K562 (cell line): Measurements from ENCODE around the gene LY6G6F. TPM values are rescaled to one million over a fixed set of nuclear protein-coding genes. Genes with fewer than 3 reads are reported as not detected.

Experiments
- CBX1 ChIP-seq: sonication (generic); IDR thresholded peaks from 2 replicates; pipeline ENCODE4 v1.6.1; 2016; ENCODE audit warnings: antibody characterized with exemption, low read depth, mild to moderate bottlenecking
- CUX1 ChIP-seq: fragments of 200-800 bp; sonication (Bioruptor generic); IDR thresholded peaks from 2 replicates; pipeline ENCODE4 v1.6.1; 2016; ENCODE audit warnings: missing genetic modification characterization, missing compliant biosample characterization
- FOSL1 ChIP-seq: fragments of 200-800 bp; sonication (Bioruptor generic); conservative IDR thresholded peaks from 2 replicates; pipeline ENCODE4 v1.6.1; 2016; ENCODE audit warnings: missing genetic modification characterization, missing compliant biosample characterization
- FOXJ2 ChIP-seq: fragments of 200-800 bp; sonication (Bioruptor generic); IDR thresholded peaks from 2 replicates; pipeline ENCODE4 v1.6.1; 2016; ENCODE audit warnings: missing genetic modification characterization, missing compliant biosample characterization
- GTF2F1 ChIP-seq: IDR thresholded peaks from 2 replicates; pipeline ENCODE4 v1.6.1; 2011; ENCODE audit warnings: low read depth, low read length, improper control_type of control experiment
- HMGN3 ChIP-seq: IDR thresholded peaks from 2 replicates; pipeline ENCODE4 v1.6.1; 2011; ENCODE audit warnings: borderline replicate concordance, low read depth, mild to moderate bottlenecking, mixed read lengths, low read length; ENCODE audit not compliant: insufficient read length; ENCODE audit errors: extremely low read depth
- MAFF ChIP-seq: IDR thresholded peaks from 2 replicates; pipeline ENCODE4 v1.6.1; 2012; ENCODE audit warnings: low read length, improper control_type of control experiment
- MAFG ChIP-seq: fragments of 450-650 bp; conservative IDR thresholded peaks from 2 replicates; pipeline ENCODE4 v1.6.1; 2016; ENCODE audit warnings: missing genetic modification characterization, missing compliant biosample characterization
- NR2F6 ChIP-seq: fragments of 450-650 bp; formaldehyde crosslinking; IDR thresholded peaks from 2 replicates; pipeline ENCODE4 v1.4.0; 2020; ENCODE audit warnings: mild to moderate bottlenecking
- OTX1 ChIP-seq: fragments of 450-650 bp; formaldehyde crosslinking; IDR thresholded peaks from 2 replicates; pipeline ENCODE4 v1.4.0; 2022; ENCODE audit warnings: mild to moderate bottlenecking
- SRSF3 ChIP-seq: fragments of 200-400 bp; formaldehyde crosslinking; IDR thresholded peaks from 2 replicates; pipeline ENCODE4 v1.6.1; 2016; ENCODE audit warnings: mild to moderate bottlenecking, low read length, moderate library complexity; ENCODE audit not compliant: insufficient read depth
- TEAD1 ChIP-seq, 2 experiments: fragments of 450-650 bp in 1 of 2; sonication (generic) in 1 of 2; formaldehyde crosslinking; IDR thresholded peaks; 2 replicates each; pipeline versions ENCODE4 v1.4.0 to v1.8.0; 2020 to 2022; ENCODE audit warnings: mild to moderate bottlenecking in 2 of 2, missing genetic modification reagents in 1 of 2
- ZNF263 ChIP-seq: sonication (generic); formaldehyde crosslinking; IDR thresholded peaks from 2 replicates; pipeline ENCODE4 v1.8.0; 2022; ENCODE audit warnings: mild to moderate bottlenecking, missing genetic modification reagents, borderline replicate concordance
- ZNF280B ChIP-seq: fragments of 250-450 bp; sonication (Bioruptor Pico); IDR thresholded peaks from 2 replicates; pipeline ENCODE4 v1.5.1; 2021; ENCODE audit warnings: mild to moderate bottlenecking
- ZNF311 ChIP-seq: fragments of 250-450 bp; sonication (Bioruptor Pico); IDR thresholded peaks from 2 replicates; pipeline ENCODE4 v1.4.0; 2020; ENCODE audit warnings: mild to moderate bottlenecking, moderate library complexity
- ZNF316 ChIP-seq: fragments of 450-650 bp; IDR thresholded peaks from 2 replicates; pipeline ENCODE4 v1.6.1; 2016
- ZNF41 ChIP-seq: fragments of 250-450 bp; sonication (Bioruptor Pico); conservative IDR thresholded peaks from 2 replicates; pipeline ENCODE4 v1.4.0; 2020; ENCODE audit warnings: mild to moderate bottlenecking
- ZNF830 ChIP-seq: fragments of 250-450 bp; sonication (Bioruptor Pico); IDR thresholded peaks from 2 replicates; pipeline ENCODE4 v1.5.0; 2021; ENCODE audit warnings: mild to moderate bottlenecking
- polyA plus RNA-seq, 8 experiments: library from polyadenylated mRNA; depleted of rRNA in 4 of 8; stranded (reverse) in 5 of 8; unstranded in 3 of 8; fragments of >200 nt; fragmentation: Nextera tagmentation in 2 of 8; fragmentation: Illumina TruSeq in 1 of 8; extraction: Ambion mirVana in 2 of 8; extraction: Trizol in 1 of 8; gene quantifications; 2 replicates each; pipeline versions ENCODE4 v1.2.1 to v1.2.3, GENCODE V29; 2011 to 2014; ENCODE audit warnings: inconsistent platforms in 1 of 8, missing spikeins in 1 of 8
- total RNA-seq, 7 experiments: library from RNA; depleted of rRNA in 6 of 7; stranded (reverse); fragments of >200 nt in 6 of 7; fragmentation: Illumina TruSeq in 2 of 7; extraction: Trizol in 2 of 7; gene quantifications; 2 replicates each; pipeline versions ENCODE4 v1.2.1 to v1.2.3, GENCODE V29; 2011 to 2021; ENCODE audit warnings: low replicate concordance in 1 of 7

Gene LY6G6F
- total and polyA plus RNA-seq, 9 of the 15 experiments (the other 6 are each of a cell fraction or from before 2014, with no cell fraction given), result 0.14 to 0.50 (median 0.28) TPM; not detected in 2

GRCh38 chr6:31658158-31658688 is 48.4 kb upstream of the LY6G6F start (continued):
- TF ChIP-seq HMGN3 (no peak), TEAD1 (CRISPR knock-in tag; IDR thresholded peaks at IDR 0.05) (peak in 1 of 2 experiments; percentile 36; a peak in 1 of 4 replicates), FOXJ2 (no peak), ZNF830 (no peak), FOSL1 (no peak), ZNF280B (CRISPR knock-in tag) (no peak), GTF2F1 (0 out of 2 replicates have a peak, but pooled peaks have one; percentile 65), ZNF316 (peak; percentile 95), ZNF311 (CRISPR knock-in tag) (no peak), CBX1 (no peak), OTX1 (CRISPR knock-in tag) (no peak), NR2F6 (no peak), ZNF41 (CRISPR knock-in tag) (no peak), ZNF263 (CRISPR knock-in tag) (0 out of 2 replicates have a peak, but pooled peaks have one; percentile 26), MAFG (tag) (peak; percentile 79), MAFF (peak; percentile 76), SRSF3 (no peak), CUX1 (CRISPR knock-in tag) (no peak)
